Endodermal cell (in vitro differentiated cells): ENCODE data around the gene RALA. TPM values are rescaled to one million over a fixed set of nuclear protein-coding genes. Genes with fewer than 3 reads are reported as not detected.

Source experiments
- DNase-seq: peaks from one replicate; pipeline ENCODE4 v3.0.0-alpha.2; 2017
- H3K27ac ChIP-seq: 2 replicates; pipeline ENCODE4 v1.5.1; 2013; ENCODE audit warnings: mild to moderate bottlenecking, low read depth, low read length, moderate library complexity
- H3K27me3 ChIP-seq: 2 replicates; pipeline ENCODE4 v1.6.1; 2013; ENCODE audit warnings: mild to moderate bottlenecking, low read length, moderate library complexity; ENCODE audit not compliant: insufficient read depth, control insufficient read depth, poor library complexity, severe bottlenecking
- H3K36me3 ChIP-seq: 2 replicates; pipeline ENCODE4 v1.7.0; 2013; ENCODE audit warnings: mild to moderate bottlenecking, low read length, moderate library complexity; ENCODE audit not compliant: control insufficient read depth, insufficient read depth
- H3K4me1 ChIP-seq: one replicate; pipeline ENCODE4 v1.7.0; 2013; ENCODE audit warnings: low read length; ENCODE audit not compliant: control insufficient read depth, insufficient read depth
- H3K4me3 ChIP-seq: 2 replicates; pipeline ENCODE4 v1.5.1; 2013; ENCODE audit warnings: mild to moderate bottlenecking, low read length, moderate library complexity
- H3K9ac ChIP-seq: 2 replicates; pipeline ENCODE4 v1.6.1; 2013; ENCODE audit warnings: mild to moderate bottlenecking, low read length, moderate library complexity; ENCODE audit not compliant: poor library complexity, severe bottlenecking; ENCODE audit errors: extremely low read depth
- H3K9me3 ChIP-seq: 2 replicates; pipeline ENCODE4 v1.6.1; 2013; ENCODE audit warnings: mild to moderate bottlenecking, low read length, moderate library complexity; ENCODE audit not compliant: control insufficient read depth
- H3K27ac Mint-ChIP-seq: 2 replicates; pipeline ENCODE4 v1.8.0; 2020; ENCODE audit warnings: mixed read lengths
- H3K27me3 Mint-ChIP-seq: 2 replicates; pipeline ENCODE4 v1.8.0; 2021; ENCODE audit warnings: mild to moderate bottlenecking, mixed read lengths; ENCODE audit not compliant: insufficient read depth
- H3K36me3 Mint-ChIP-seq: 2 replicates; pipeline ENCODE4 v1.8.0; 2020; ENCODE audit warnings: low read depth, mixed read lengths
- H3K4me1 Mint-ChIP-seq: 2 replicates; pipeline ENCODE4 v1.8.0; 2020; ENCODE audit warnings: mixed read lengths
- H3K4me3 Mint-ChIP-seq: 2 replicates; pipeline ENCODE4 v1.8.0; 2020; ENCODE audit warnings: mild to moderate bottlenecking, moderate library complexity, mixed read lengths
- H3K9me3 Mint-ChIP-seq: 2 replicates; pipeline ENCODE4 v1.8.0; 2020; ENCODE audit warnings: mild to moderate bottlenecking, mixed read lengths
- CTCF ChIP-seq: fragments of 200-600 bp; sonication (generic); conservative IDR thresholded peaks from 2 replicates; pipeline ENCODE4 v1.5.0; 2021; ENCODE audit warnings: antibody characterized with exemption, mild to moderate bottlenecking
- WGBS, 2 experiments: methylation state at CpG; one replicate each; pipeline versions ENCODE4 v1.1.5 to v1.1.7; 2013; ENCODE audit warnings: missing lambda C conversion rate in 2 of 2, mixed read lengths in 1 of 2; ENCODE audit not compliant: insufficient coverage in 1 of 2, insufficient read length in 1 of 2; 5-methylcytosine and 5-hydroxymethylcytosine counted together
- total RNA-seq, 2 donors: library from RNA; stranded (reverse); fragmentation: NEBNext Ultra II Directional in 1 of 2; extraction: Animal tissue kit (Norgen Biotek cat#: 25700) in 1 of 2; gene quantifications; 2 replicates in 1 of 2; 3 replicates in 1 of 2; pipeline ENCODE4 v1.2.1, GENCODE V29; 2021

The RALA gene
- total RNA-seq, 2 donors from 2014 or later, result 43.9 to 46.4 TPM

GRCh38 chr7:39727231-39728012 is 104.0 kb downstream of the RALA start:
- H3K27me3 ChIP-seq, result peaks cover 13% of the 10 kb centered on the region
- H3K27ac ChIP-seq, result no peak overlapping the region
- no peaks in the 10 kb centered on the region for H3K9me3 ChIP-seq
- Mint-ChIP-seq H3K4me1 (no peaks in the 10 kb centered on the region), H3K27me3 (peaks cover 15% of the 10 kb centered on the region), H3K4me3 (no peak overlapping the region), H3K27ac (no peak overlapping the region), H3K36me3 (no peaks in the 10 kb centered on the region), H3K9me3 (no peaks in the 10 kb centered on the region)
- TF ChIP-seq CTCF, result no peak
- no peaks in the 10 kb centered on the region for H3K36me3 ChIP-seq
- 90 to 100% methylated on average over 2 to 3 of the region's 3 CpGs for WGBS, 2 experiments
- no peak for DNase-seq
- H3K4me3 ChIP-seq, result no peak overlapping the region
- H3K9ac ChIP-seq, result no peak overlapping the region
- H3K4me1 ChIP-seq, result no peaks in the 10 kb centered on the region

GRCh38 chr7:39732837-39733804 is 109.7 kb downstream of the RALA start:
- peak overlapping the region; percentile 89 for H3K9ac ChIP-seq
- 7 to 11% methylated on average over 11 to 52 of the region's 52 CpGs for WGBS, 2 experiments

More at GRCh38 chr7:39732837-39733804, 109.7 kb downstream of the RALA start:
- H3K9me3 ChIP-seq, result no peaks in the 10 kb centered on the region
- Mint-ChIP-seq H3K27ac (peak overlapping the region; percentile 96), H3K9me3 (no peaks in the 10 kb centered on the region), H3K36me3 (peaks cover 2% of the 10 kb centered on the region), H3K27me3 (peaks cover 21% of the 10 kb centered on the region), H3K4me1 (peaks cover 27% of the 10 kb centered on the region), H3K4me3 (peak overlapping the region; percentile 74)
- H3K27me3 ChIP-seq, result peaks cover 15% of the 10 kb centered on the region
- peak overlapping the region; percentile 82 for H3K4me3 ChIP-seq
- no peak for TF ChIP-seq CTCF
- peak; percentile 98 for DNase-seq
- peak overlapping the region; percentile 58 for H3K27ac ChIP-seq
- no peaks in the 10 kb centered on the region for H3K36me3 ChIP-seq
- H3K4me1 ChIP-seq, result peaks cover 6% of the 10 kb centered on the region
